Mesenchymal stem cell (in vitro differentiated cells and primary cell): ENCODE measurements around the gene GLP2R.
A peak's percentile ranks its signal among the peaks of the same experiment; 100 is the strongest.

ENCODE experiments used
- DNase-seq: peaks from one replicate; pipeline ENCODE4 v3.0.0-alpha.2; 2013
- H2AFZ ChIP-seq: one replicate; pipeline ENCODE4 v1.6.1; 2013; ENCODE audit warnings: low read depth, mild to moderate bottlenecking, control low read depth, inconsistent platforms, low read length, moderate library complexity
- H2AK5ac ChIP-seq: 2 replicates; pipeline ENCODE4 v1.6.1; 2013; ENCODE audit warnings: low read length, moderate library complexity, mild to moderate bottlenecking, inconsistent platforms; ENCODE audit not compliant: severe bottlenecking
- H2BK120ac ChIP-seq: one replicate; pipeline ENCODE4 v1.6.1; 2013; ENCODE audit warnings: low read depth, mild to moderate bottlenecking, inconsistent platforms, low read length, moderate library complexity
- H2BK12ac ChIP-seq, 2 experiments: one replicate each; pipeline ENCODE4 v1.6.1; 2013; ENCODE audit warnings: inconsistent platforms in 2 of 2, low read length in 2 of 2, mild to moderate bottlenecking in 2 of 2, moderate library complexity in 2 of 2, control low read depth in 1 of 2
- H2BK15ac ChIP-seq: one replicate; pipeline ENCODE4 v1.6.1; 2013; ENCODE audit warnings: mild to moderate bottlenecking, low read depth, inconsistent platforms; ENCODE audit not compliant: poor library complexity, severe bottlenecking
- H2BK5ac ChIP-seq: 2 replicates; pipeline ENCODE4 v1.6.1; 2013; ENCODE audit warnings: low read depth, mild to moderate bottlenecking, low read length, control low read depth, inconsistent platforms; ENCODE audit not compliant: poor library complexity, severe bottlenecking
- H3K14ac ChIP-seq, 2 experiments: one replicate each; pipeline ENCODE4 v1.6.1; 2013; ENCODE audit warnings: inconsistent platforms in 2 of 2, low read length in 2 of 2, control low read depth in 1 of 2, mild to moderate bottlenecking in 1 of 2, moderate library complexity in 1 of 2
- H3K18ac ChIP-seq, 2 experiments: one replicate each; pipeline ENCODE4 v1.6.1; 2013; ENCODE audit warnings: inconsistent platforms in 2 of 2, low read length in 2 of 2, control low read depth in 1 of 2, low read depth in 1 of 2, mild to moderate bottlenecking in 1 of 2
- H3K23ac ChIP-seq, 2 experiments: one replicate each; pipeline ENCODE4 v1.6.1; 2013; ENCODE audit warnings: inconsistent platforms in 2 of 2, low read length in 2 of 2, mild to moderate bottlenecking in 2 of 2, moderate library complexity in 2 of 2, control low read depth in 1 of 2
- H3K27ac ChIP-seq: 2 replicates; pipeline ENCODE4 v1.5.1; 2013; ENCODE audit warnings: mild to moderate bottlenecking, moderate library complexity, low read length, control low read depth, inconsistent platforms; ENCODE audit not compliant: poor library complexity, severe bottlenecking
- H3K27me3 ChIP-seq, 2 experiments: 2 replicates each; pipeline versions ENCODE4 v1.6.1 to v1.7.0; 2013; ENCODE audit warnings: low read length in 2 of 2, mild to moderate bottlenecking in 2 of 2, moderate library complexity in 2 of 2, control low read depth in 1 of 2, inconsistent platforms in 1 of 2; ENCODE audit not compliant: control insufficient read depth in 1 of 2, insufficient read depth in 1 of 2
- H3K36me3 ChIP-seq, 2 experiments: 2 replicates each; pipeline versions ENCODE4 v1.6.1 to v1.7.0; 2013; ENCODE audit warnings: low read length in 2 of 2, control low read depth in 1 of 2, inconsistent platforms in 1 of 2, low read depth in 1 of 2, mild to moderate bottlenecking in 1 of 2; ENCODE audit not compliant: insufficient read depth in 2 of 2, control insufficient read depth in 1 of 2
- H3K4ac ChIP-seq, 2 experiments: one replicate each; pipeline ENCODE4 v1.6.1; 2013; ENCODE audit warnings: inconsistent platforms in 2 of 2, low read length in 2 of 2, mild to moderate bottlenecking in 2 of 2, moderate library complexity in 2 of 2, control low read depth in 1 of 2, low read depth in 1 of 2
- H3K4me1 ChIP-seq: 2 replicates; pipeline ENCODE4 v1.6.1; 2013; ENCODE audit warnings: low read depth, low read length, control low read depth; ENCODE audit not compliant: control insufficient read depth, insufficient read depth
- H3K4me2 ChIP-seq: 2 replicates; pipeline ENCODE4 v1.6.1; 2013; ENCODE audit warnings: low read length, mild to moderate bottlenecking, inconsistent platforms; ENCODE audit not compliant: poor library complexity, severe bottlenecking
- H3K4me3 ChIP-seq, 2 experiments: 2 replicates each; pipeline versions ENCODE4 v1.5.1 to v1.7.0; 2013; ENCODE audit warnings: low read length in 2 of 2, mild to moderate bottlenecking in 2 of 2, control low read depth in 1 of 2, low read depth in 1 of 2; ENCODE audit not compliant: insufficient read depth in 1 of 2
- H3K79me1 ChIP-seq: replicated peaks from 2 replicates; pipeline ENCODE4 v1.6.1; 2013; ENCODE audit warnings: mild to moderate bottlenecking, control low read depth, low read length, inconsistent platforms; ENCODE audit not compliant: poor library complexity, severe bottlenecking
- H3K9ac ChIP-seq: 2 replicates; pipeline ENCODE4 v1.7.0; 2013; ENCODE audit warnings: mild to moderate bottlenecking, low read length, moderate library complexity
- H3K9me3 ChIP-seq: 2 replicates; pipeline ENCODE4 v1.7.0; 2013; ENCODE audit warnings: mild to moderate bottlenecking, low read length; ENCODE audit not compliant: control insufficient read depth
- H4K8ac ChIP-seq: one replicate; pipeline ENCODE4 v1.6.1; 2013; ENCODE audit warnings: inconsistent platforms, mild to moderate bottlenecking, low read length, moderate library complexity
- H4K91ac ChIP-seq: one replicate; pipeline ENCODE4 v1.6.1; 2013; ENCODE audit warnings: mild to moderate bottlenecking, low read length, inconsistent platforms
- WGBS: methylation state at CpG from one replicate; pipeline ENCODE4 v1.1.7; 2013; ENCODE audit warnings: mixed read lengths; 5-methylcytosine and 5-hydroxymethylcytosine counted together

The GLP2R gene

GRCh38 chr17:9868552-9868951 is 42.8 kb downstream of the GLP2R start:
- no peak overlapping the region for H4K91ac ChIP-seq
- no peak overlapping the region for H3K23ac ChIP-seq
- DNase-seq: no peak
- H2AFZ ChIP-seq: no peak overlapping the region
- 94% methylated on average over 2 of the region's 3 CpGs for WGBS
- no peak overlapping the region for H3K4me2 ChIP-seq
- no peak overlapping the region for H2BK120ac ChIP-seq
- no peak overlapping the region for H2AK5ac ChIP-seq
- H3K9ac ChIP-seq: no peak overlapping the region
- no peak overlapping the region for H3K4ac ChIP-seq
- H3K79me1 ChIP-seq: no peaks in the 10 kb centered on the region
- H3K4me1 ChIP-seq: no peaks in the 10 kb centered on the region
- no peak overlapping the region for H3K14ac ChIP-seq
- no peak overlapping the region for H4K8ac ChIP-seq
- H3K27me3 ChIP-seq: peaks cover 0 to 26% of the 10 kb centered on the region in 2 experiments
- H2BK12ac ChIP-seq: no peak overlapping the region
- H3K18ac ChIP-seq: no peak overlapping the region
- H3K27ac ChIP-seq: no peak overlapping the region
- H2BK5ac ChIP-seq: no peak overlapping the region
- peaks cover 20% of the 10 kb centered on the region for H3K9me3 ChIP-seq
- no peak overlapping the region for H3K4me3 ChIP-seq
- no peak overlapping the region for H2BK15ac ChIP-seq
- H3K36me3 ChIP-seq: no peaks in the 10 kb centered on the region

GRCh38 chr17:9872852-9873251 is 47.1 kb downstream of the GLP2R start:
- H4K8ac ChIP-seq: no peak overlapping the region
- 87% methylated on average over 6 of the region's 6 CpGs for WGBS
- no peak overlapping the region for H4K91ac ChIP-seq
- no peak overlapping the region for H3K18ac ChIP-seq
- no peak for DNase-seq
- no peak overlapping the region for H3K23ac ChIP-seq
- H2BK15ac ChIP-seq: no peak overlapping the region
- H3K79me1 ChIP-seq: no peaks in the 10 kb centered on the region
- H3K27ac ChIP-seq: no peak overlapping the region
- H2BK5ac ChIP-seq: no peak overlapping the region
- H3K14ac ChIP-seq: no peak overlapping the region
- peak overlapping the region; percentile 2 for H2AK5ac ChIP-seq
- H2BK12ac ChIP-seq: no peak overlapping the region
- H2AFZ ChIP-seq: no peak overlapping the region
- H3K27me3 ChIP-seq: peaks cover 0 to 19% of the 10 kb centered on the region in 2 experiments
- H3K4ac ChIP-seq: no peak overlapping the region
- no peaks in the 10 kb centered on the region for H3K36me3 ChIP-seq
- no peak overlapping the region for H3K4me3 ChIP-seq
- H3K4me1 ChIP-seq: peaks cover 3% of the 10 kb centered on the region
- H3K9ac ChIP-seq: no peak overlapping the region
- H3K4me2 ChIP-seq: no peak overlapping the region
- H2BK120ac ChIP-seq: no peak overlapping the region
- no peaks in the 10 kb centered on the region for H3K9me3 ChIP-seq

GRCh38 chr17:9874722-9875121 is 49.0 kb downstream of the GLP2R start:
- DNase-seq: no peak
- H3K18ac ChIP-seq: no peak overlapping the region
- WGBS: 89% methylated on average over 3 of the region's 3 CpGs

GRCh38 chr17:9875441-9875840 is 49.7 kb downstream of the GLP2R start:
- Histone ChIP-seq H2BK5ac (peak overlapping the region; percentile 46), H3K9me3 (no peaks in the 10 kb centered on the region), H3K27me3 (peaks cover 0 to 11% of the 10 kb centered on the region in 2 experiments), H4K91ac (no peak overlapping the region), H2BK15ac (no peak overlapping the region), H2BK12ac (no peak overlapping the region), H3K9ac (no peak overlapping the region), H3K4me3 (no peak overlapping the region), H2AK5ac (peak overlapping the region; percentile 40), H4K8ac (no peak overlapping the region), H3K23ac (no peak overlapping the region), H2AFZ (no peak overlapping the region), H3K4ac (no peak overlapping the region), H3K36me3 (no peaks in the 10 kb centered on the region), H3K14ac (peak overlapping the region in 1 of 2 experiments; percentile 20), H3K27ac (peak overlapping the region; percentile 92), H2BK120ac (no peak overlapping the region), H3K18ac (no peak overlapping the region), H3K4me1 (peaks cover 10% of the 10 kb centered on the region), H3K79me1 (no peaks in the 10 kb centered on the region), H3K4me2 (no peak overlapping the region)
- 33% methylated on average over 3 of the region's 3 CpGs for WGBS
- DNase-seq: peak; percentile 54

More at GRCh38 chr17:9874722-9875121, 49.0 kb downstream of the GLP2R start:
- H3K14ac ChIP-seq: no peak overlapping the region
- no peaks in the 10 kb centered on the region for H3K36me3 ChIP-seq
- H2BK120ac ChIP-seq: no peak overlapping the region
- no peaks in the 10 kb centered on the region for H3K79me1 ChIP-seq
- H2BK15ac ChIP-seq: no peak overlapping the region
- H3K4me3 ChIP-seq: no peak overlapping the region
- H3K4me1 ChIP-seq: peaks cover 10% of the 10 kb centered on the region
- H2BK12ac ChIP-seq: no peak overlapping the region
- peak overlapping the region; percentile 87 for H2AK5ac ChIP-seq
- no peak overlapping the region for H2AFZ ChIP-seq
- H3K27me3 ChIP-seq: peaks cover 0 to 11% of the 10 kb centered on the region in 2 experiments
- H3K23ac ChIP-seq: no peak overlapping the region
- no peak overlapping the region for H3K4ac ChIP-seq
- no peaks in the 10 kb centered on the region for H3K9me3 ChIP-seq
- H3K27ac ChIP-seq: peak overlapping the region; percentile 92
- no peak overlapping the region for H4K91ac ChIP-seq
- no peak overlapping the region for H3K9ac ChIP-seq
- H3K4me2 ChIP-seq: no peak overlapping the region
- peak overlapping the region; percentile 36 for H2BK5ac ChIP-seq
- H4K8ac ChIP-seq: no peak overlapping the region
